ENCODE results near the gene B4GALT3.

Gene B4GALT3

DNA sequence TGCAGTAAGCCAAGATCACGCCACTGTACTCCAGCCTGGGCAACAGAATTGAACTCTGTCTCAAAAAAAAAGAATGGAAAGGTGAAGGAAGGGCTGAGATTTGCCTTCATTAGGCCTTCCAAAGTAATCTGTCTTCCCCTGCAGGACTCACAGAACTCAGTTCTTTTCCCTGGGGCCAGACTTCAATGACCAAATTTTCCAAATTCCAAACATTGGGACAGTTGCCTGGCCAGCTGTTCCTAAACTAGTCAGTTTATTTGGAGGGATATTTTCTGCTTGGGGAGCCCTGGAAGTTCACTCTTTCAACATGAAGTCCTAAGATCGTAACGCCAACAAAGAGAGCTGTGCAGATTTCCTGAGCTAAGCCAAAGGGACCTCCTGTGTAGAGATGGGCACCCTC lies 39.4 kb downstream of the B4GALT3 start:
- DNase-seq: peak in 1 of 2 donors; percentile 72
- Histone ChIP-seq H3K4ac (ENCODE audit: low read depth, low read length) (no peak overlapping the region), H3K14ac (ENCODE audit: low read length) (no peak overlapping the region), H3K18ac (ENCODE audit: low read length) (no peak overlapping the region), H3K9ac (ENCODE audit: low read length) (no peak overlapping the region), H3K79me1 (ENCODE audit: low read length) (peaks cover 9% of the 10 kb centered on the region), H3K27me3 (ENCODE audit: insufficient read depth, low read length) (no peaks in the 10 kb centered on the region), H3K4me2 (ENCODE audit: low read length) (no peak overlapping the region), H3K4me1 (ENCODE audit: control insufficient read depth in 1 of 2, insufficient read depth in 2 of 2, low read length in 2 of 2) (peaks cover 18 to 23% of the 10 kb centered on the region in 2 experiments), H2BK120ac (ENCODE audit: insufficient read depth, low read length, poor library complexity) (no peak overlapping the region), H3K79me2 (ENCODE audit: control insufficient read depth, insufficient read depth, low read length, poor library complexity) (peaks cover 4% of the 10 kb centered on the region), H4K12ac (ENCODE audit: low read depth, low read length) (no peak overlapping the region), H3K23ac (ENCODE audit: low read length) (no peak overlapping the region), H4K91ac (ENCODE audit: low read depth, low read length) (no peak overlapping the region), H3K9me3 (ENCODE audit: insufficient read depth, low read depth, low read length) (no peaks in the 10 kb centered on the region), H2AK5ac (ENCODE audit: low read length) (no peak overlapping the region), H4K8ac (ENCODE audit: low read depth, low read length) (no peak overlapping the region), H2BK12ac (ENCODE audit: low read length) (no peak overlapping the region), H3K4me3 (ENCODE audit: low read depth, low read length) (no peak overlapping the region), H3K27ac (ENCODE audit: low read depth, low read length) (peak overlapping the region; percentile 36), H3K36me3 (ENCODE audit: control insufficient read depth in 1 of 2, insufficient read depth in 2 of 2, low read length in 2 of 2) (peaks cover 0 to 6% of the 10 kb centered on the region in 2 experiments), H2AFZ (ENCODE audit: insufficient read depth, low read length, poor library complexity) (no peak overlapping the region), H2BK5ac (ENCODE audit: low read depth, low read length, poor library complexity) (no peak overlapping the region)
- no CpG with 5 or more reads among the region's 3 CpGs for WGBS (ENCODE audit: extremely low coverage, insufficient coverage, insufficient read length)

GRCh38 chr1:161133220-161133740 lies 44.0 kb downstream of the B4GALT3 start:
- peak overlapping the region; percentile 93 for H4K12ac ChIP-seq (ENCODE audit: low read depth, low read length)
- peaks cover 15% of the 10 kb centered on the region for H3K79me2 ChIP-seq (ENCODE audit: control insufficient read depth, insufficient read depth, low read length, poor library complexity)
- H3K4me1 ChIP-seq (ENCODE audit: control insufficient read depth in 1 of 2, insufficient read depth in 2 of 2, low read length in 2 of 2): peaks cover 21 to 35% of the 10 kb centered on the region in 2 experiments
- H3K27me3 ChIP-seq (ENCODE audit: insufficient read depth, low read length): no peaks in the 10 kb centered on the region
- peak overlapping the region; percentile 99 for H3K27ac ChIP-seq (ENCODE audit: low read depth, low read length)
- H2AFZ ChIP-seq (ENCODE audit: insufficient read depth, low read length, poor library complexity): peak overlapping the region; percentile 94
- H4K8ac ChIP-seq (ENCODE audit: low read depth, low read length): peak overlapping the region; percentile 96
- DNase-seq: no peak
- no peaks in the 10 kb centered on the region for H3K9me3 ChIP-seq (ENCODE audit: insufficient read depth, low read depth, low read length)
- peaks cover 24% of the 10 kb centered on the region for H3K79me1 ChIP-seq (ENCODE audit: low read length)
- H2BK5ac ChIP-seq (ENCODE audit: low read depth, low read length, poor library complexity): peak overlapping the region; percentile 96
- H2BK120ac ChIP-seq (ENCODE audit: insufficient read depth, low read length, poor library complexity): peak overlapping the region; percentile 99
- peak overlapping the region; percentile 68 for H3K18ac ChIP-seq (ENCODE audit: low read length)
- peak overlapping the region; percentile 99 for H4K91ac ChIP-seq (ENCODE audit: low read depth, low read length)
- peaks cover 2 to 6% of the 10 kb centered on the region in 2 experiments for H3K36me3 ChIP-seq (ENCODE audit: control insufficient read depth in 1 of 2, insufficient read depth in 2 of 2, low read length in 2 of 2)
- peak overlapping the region; percentile 91 for H3K14ac ChIP-seq (ENCODE audit: low read length)
- peak overlapping the region; percentile 86 for H3K9ac ChIP-seq (ENCODE audit: low read length)
- H2BK12ac ChIP-seq (ENCODE audit: low read length): peak overlapping the region; percentile 45
- no peak overlapping the region for H3K23ac ChIP-seq (ENCODE audit: low read length)
- H3K4ac ChIP-seq (ENCODE audit: low read depth, low read length): peak overlapping the region; percentile 93
- WGBS (ENCODE audit: extremely low coverage, insufficient coverage, insufficient read length): no CpG with 5 or more reads among the region's 11 CpGs
- peak overlapping the region; percentile 26 for H2AK5ac ChIP-seq (ENCODE audit: low read length)
- H3K4me2 ChIP-seq (ENCODE audit: low read length): peak overlapping the region; percentile 73
- H3K4me3 ChIP-seq (ENCODE audit: low read depth, low read length): peak overlapping the region; percentile 89

GRCh38 chr1:161132410-161133219 lies 44.7 kb downstream of the B4GALT3 start, which contains the start of gene DEDD:
Gene DEDD (minus strand): TSS chr1:161132667. CDS start chr1:161124462, 8,205 bp downstream.
- Histone ChIP-seq H3K4me1 (ENCODE audit: control insufficient read depth in 1 of 2, insufficient read depth in 2 of 2, low read length in 2 of 2) (peaks cover 19 to 30% of the 10 kb centered on the region in 2 experiments), H3K36me3 (ENCODE audit: control insufficient read depth in 1 of 2, insufficient read depth in 2 of 2, low read length in 2 of 2) (peaks cover 6 to 7% of the 10 kb centered on the region in 2 experiments), H3K27ac (ENCODE audit: low read depth, low read length) (peak within 1 kb of the TSS; percentile 99), H3K4me2 (ENCODE audit: low read length) (peak within 1 kb of the TSS; percentile 81), H3K79me1 (ENCODE audit: low read length) (peaks cover 24% of the 10 kb centered on the region), H3K9me3 (ENCODE audit: insufficient read depth, low read depth, low read length) (no peaks in the 10 kb centered on the region), H2AFZ (ENCODE audit: insufficient read depth, low read length, poor library complexity) (peak within 1 kb of the TSS; percentile 94), H3K18ac (ENCODE audit: low read length) (peak within 1 kb of the TSS; percentile 98), H2BK12ac (ENCODE audit: low read length) (peak within 1 kb of the TSS; percentile 88), H4K8ac (ENCODE audit: low read depth, low read length) (peak within 1 kb of the TSS; percentile 96), H4K91ac (ENCODE audit: low read depth, low read length) (peak within 1 kb of the TSS; percentile 99), H3K9ac (ENCODE audit: low read length) (peak within 1 kb of the TSS; percentile 94), H3K79me2 (ENCODE audit: control insufficient read depth, insufficient read depth, low read length, poor library complexity) (peaks cover 15% of the 10 kb centered on the region), H2BK120ac (ENCODE audit: insufficient read depth, low read length, poor library complexity) (peak within 1 kb of the TSS; percentile 99), H4K12ac (ENCODE audit: low read depth, low read length) (peak within 1 kb of the TSS; percentile 93), H3K14ac (ENCODE audit: low read length) (peak within 1 kb of the TSS; percentile 99), H3K23ac (ENCODE audit: low read length) (peak within 1 kb of the TSS; percentile 55), H3K27me3 (ENCODE audit: insufficient read depth, low read length) (no peaks in the 10 kb centered on the region), H3K4ac (ENCODE audit: low read depth, low read length) (peak within 1 kb of the TSS; percentile 93), H2BK5ac (ENCODE audit: low read depth, low read length, poor library complexity) (peak within 1 kb of the TSS; percentile 96), H2AK5ac (ENCODE audit: low read length) (peak within 1 kb of the TSS; percentile 96), H3K4me3 (ENCODE audit: low read depth, low read length) (peak within 1 kb of the TSS; percentile 89)
- peak; percentile 95 to 96 for DNase-seq
- no CpG with 5 or more reads among the region's 68 CpGs for WGBS (ENCODE audit: extremely low coverage, insufficient coverage, insufficient read length)

GRCh38 chr1:161131523-161132409 lies 45.5 kb downstream of the B4GALT3 start:
- Histone ChIP-seq H3K4me3 (ENCODE audit: low read depth, low read length) (peak overlapping the region; percentile 89), H2BK5ac (ENCODE audit: low read depth, low read length, poor library complexity) (peak overlapping the region; percentile 96), H3K23ac (ENCODE audit: low read length) (peak overlapping the region; percentile 55), H2BK120ac (ENCODE audit: insufficient read depth, low read length, poor library complexity) (peak overlapping the region; percentile 99), H3K79me1 (ENCODE audit: low read length) (peaks cover 24% of the 10 kb centered on the region), H3K4ac (ENCODE audit: low read depth, low read length) (peak overlapping the region; percentile 90), H3K14ac (ENCODE audit: low read length) (peak overlapping the region; percentile 99), H3K4me2 (ENCODE audit: low read length) (peak overlapping the region; percentile 81), H4K8ac (ENCODE audit: low read depth, low read length) (peak overlapping the region; percentile 96), H2AFZ (ENCODE audit: insufficient read depth, low read length, poor library complexity) (peak overlapping the region; percentile 85), H2AK5ac (ENCODE audit: low read length) (peak overlapping the region; percentile 96), H3K4me1 (ENCODE audit: control insufficient read depth in 1 of 2, insufficient read depth in 2 of 2, low read length in 2 of 2) (peaks cover 16 to 25% of the 10 kb centered on the region in 2 experiments), H3K27me3 (ENCODE audit: insufficient read depth, low read length) (no peaks in the 10 kb centered on the region), H3K9ac (ENCODE audit: low read length) (peak overlapping the region; percentile 94), H3K18ac (ENCODE audit: low read length) (peak overlapping the region; percentile 98), H3K36me3 (ENCODE audit: control insufficient read depth in 1 of 2, insufficient read depth in 2 of 2, low read length in 2 of 2) (peaks cover 7 to 8% of the 10 kb centered on the region in 2 experiments), H3K27ac (ENCODE audit: low read depth, low read length) (peak overlapping the region; percentile 99), H3K9me3 (ENCODE audit: insufficient read depth, low read depth, low read length) (no peaks in the 10 kb centered on the region), H3K79me2 (ENCODE audit: control insufficient read depth, insufficient read depth, low read length, poor library complexity) (peaks cover 15% of the 10 kb centered on the region), H4K91ac (ENCODE audit: low read depth, low read length) (peak overlapping the region; percentile 99), H2BK12ac (ENCODE audit: low read length) (peak overlapping the region; percentile 88), H4K12ac (ENCODE audit: low read depth, low read length) (peak overlapping the region; percentile 90)
- DNase-seq: no peak
- WGBS (ENCODE audit: extremely low coverage, insufficient coverage, insufficient read length): 100% methylated on average over 1 of the region's 22 CpGs

Measured in trophoblast cell (in vitro differentiated cells and primary cell).